ENCODE measurements around the gene FRMD6. TPM values are rescaled to one million over a fixed set of nuclear protein-coding genes. Genes with fewer than 3 reads are reported as not detected.

Gene FRMD6
- total RNA-seq, 1 experiment from 2014 or later, result 1.5 TPM

- in situ Hi-C loops (cut with HindIII; ENCODE audit: low sequenced_read_pairs), result no loop called here
- peak; percentile 85 for DNase-seq (ENCODE audit: low spot score)
Measured at GRCh38 chr14:51704545-51704944, 52.8 kb downstream of the FRMD6 start.

- in situ Hi-C loops (cut with HindIII; ENCODE audit: low sequenced_read_pairs), result no loop called here
- DNase-seq (ENCODE audit: low spot score), result no peak
Measured at GRCh38 chr14:51707327-51707726, 55.6 kb downstream of the FRMD6 start.

- in situ Hi-C loops (cut with HindIII; ENCODE audit: low sequenced_read_pairs), result no loop called here
Measured at GRCh38 chr14:51711505-51711904, 59.8 kb downstream of the FRMD6 start.

GRCh38 chr14:51715250-51715649 lies 63.5 kb downstream of the FRMD6 start:
- in situ Hi-C loops (cut with HindIII; ENCODE audit: low sequenced_read_pairs), result no loop called here
- no peak for DNase-seq (ENCODE audit: low spot score)

More at GRCh38 chr14:51711505-51711904, 59.8 kb downstream of the FRMD6 start:
- no peak for DNase-seq (ENCODE audit: low spot score)

GRCh38 chr14:51715742-51716141 lies 64.0 kb downstream of the FRMD6 start:
- no peak for DNase-seq (ENCODE audit: low spot score)
- in situ Hi-C loops (cut with HindIII; ENCODE audit: low sequenced_read_pairs), result no loop called here

GRCh38 chr14:51716610-51717009 lies 64.9 kb downstream of the FRMD6 start:
- DNase-seq (ENCODE audit: low spot score), result no peak
- in situ Hi-C loops (cut with HindIII; ENCODE audit: low sequenced_read_pairs), result no loop called here

GRCh38 chr14:51717766-51718165 lies 66.1 kb downstream of the FRMD6 start:
- DNase-seq (ENCODE audit: low spot score), result no peak
- in situ Hi-C loops (cut with HindIII; ENCODE audit: low sequenced_read_pairs), result no loop called here

GRCh38 chr14:51719955-51720354 lies 68.2 kb downstream of the FRMD6 start:
- DNase-seq (ENCODE audit: low spot score), result no peak
- in situ Hi-C loops (cut with HindIII; ENCODE audit: low sequenced_read_pairs), result no loop called here

GRCh38 chr14:51723990-51724389 lies 72.3 kb downstream of the FRMD6 start:
- no peak for DNase-seq (ENCODE audit: low spot score)
- in situ Hi-C loops (cut with HindIII; ENCODE audit: low sequenced_read_pairs), result no loop called here

- in situ Hi-C loops (cut with HindIII; ENCODE audit: low sequenced_read_pairs), result no loop called here
- peak; percentile 15 for DNase-seq (ENCODE audit: low spot score)
Measured at GRCh38 chr14:51724650-51725049, 72.9 kb downstream of the FRMD6 start.

GRCh38 chr14:51725061-51725460 lies 73.4 kb downstream of the FRMD6 start:
- DNase-seq (ENCODE audit: low spot score), result peak; percentile 53
- in situ Hi-C loops (cut with HindIII; ENCODE audit: low sequenced_read_pairs), result no loop called here

GRCh38 chr14:51726166-51726899 lies 74.6 kb downstream of the FRMD6 start:
- in situ Hi-C loops (cut with HindIII; ENCODE audit: low sequenced_read_pairs), result no loop called here
- DNase-seq (ENCODE audit: low spot score), result no peak

- DNase-seq (ENCODE audit: low spot score), result no peak
- in situ Hi-C loops (cut with HindIII; ENCODE audit: low sequenced_read_pairs), result no loop called here
Measured at GRCh38 chr14:51727526-51727925, 75.8 kb downstream of the FRMD6 start.

GRCh38 chr14:51730098-51730497 lies 78.4 kb downstream of the FRMD6 start:
- in situ Hi-C loops (cut with HindIII; ENCODE audit: low sequenced_read_pairs), result no loop called here
- DNase-seq (ENCODE audit: low spot score), result no peak

- no peak for DNase-seq (ENCODE audit: low spot score)
- in situ Hi-C loops (cut with HindIII; ENCODE audit: low sequenced_read_pairs), result no loop called here
Measured at GRCh38 chr14:51730684-51731083, 79.0 kb downstream of the FRMD6 start.

- no peak for DNase-seq (ENCODE audit: low spot score)
- in situ Hi-C loops (cut with HindIII; ENCODE audit: low sequenced_read_pairs), result no loop called here
Measured at GRCh38 chr14:51732494-51733112, 80.9 kb downstream of the FRMD6 start.

- in situ Hi-C loops (cut with HindIII; ENCODE audit: low sequenced_read_pairs), result no loop called here
- DNase-seq (ENCODE audit: low spot score), result no peak
Measured at GRCh38 chr14:51733147-51733546, 81.4 kb downstream of the FRMD6 start.

- DNase-seq (ENCODE audit: low spot score), result no peak
- in situ Hi-C loops (cut with HindIII; ENCODE audit: low sequenced_read_pairs), result no loop called here
Measured at GRCh38 chr14:51735851-51736250, 84.1 kb downstream of the FRMD6 start.

GRCh38 chr14:51738754-51739153 lies 87.0 kb downstream of the FRMD6 start:
- in situ Hi-C loops (cut with HindIII; ENCODE audit: low sequenced_read_pairs), result no loop called here
- DNase-seq (ENCODE audit: low spot score), result no peak

- no peak for DNase-seq (ENCODE audit: low spot score)
- in situ Hi-C loops (cut with HindIII; ENCODE audit: low sequenced_read_pairs), result no loop called here
Measured at GRCh38 chr14:51743588-51744000, 91.9 kb downstream of the FRMD6 start.

Data from G401 (cell line).